ENCODE results near the gene PPA2. TPM values are rescaled to one million over a fixed set of nuclear protein-coding genes. Genes with fewer than 3 reads are reported as not detected.

The PPA2 gene
- total RNA-seq, result 10 to 100 TPM; 41.6 to 50.6 (median 48.0) TPM
- 102 TPM for total RNA-seq (2013)

- DNase-seq, result peak; percentile 83 to 94
- H3K9me3 ChIP-seq (ENCODE audit: control insufficient read depth, insufficient read depth, low read length), result no peaks in the 10 kb centered on the region
- intact Hi-C loops (cut with micrococcal nuclease), result loop anchor here (5.0 to 10.0 kb wide), 6 partner anchors 199 to 1406 kb away; partner anchors contain the start of gene CXXC4
- Mint-ChIP-seq H3K4me3 (peak within 1 kb of the TSS; percentile 98), H3K9me3 (no peaks in the 10 kb centered on the region), H3K27me3 (ENCODE audit: low read depth in 2 of 2) (no peaks in the 10 kb centered on the region), H3K4me1 (peaks cover 33 to 36% of the 10 kb centered on the region in 2 donors), H3K36me3 (no peaks in the 10 kb centered on the region), H3K27ac (peak within 1 kb of the TSS; percentile 96 to 100)
- peak; percentile 80 to 94 (median 86) for ATAC-seq
- no peak for TF ChIP-seq CTCF (IDR thresholded peaks at IDR 0.05)
- under 1% methylated on average over 69 of the region's 72 CpGs for WGBS (ENCODE audit: insufficient coverage)
- H3K4me3 ChIP-seq (ENCODE audit: low read length), result peak within 1 kb of the TSS; percentile 100
- H3K27me3 ChIP-seq (ENCODE audit: control insufficient read depth, insufficient read depth, low read length), result no peaks in the 10 kb centered on the region
- H3K4me1 ChIP-seq (ENCODE audit: control insufficient read depth, insufficient read depth, low read length), result peaks cover 14% of the 10 kb centered on the region
- peak within 1 kb of the TSS; percentile 100 for H3K27ac ChIP-seq (ENCODE audit: low read length)
- no peaks in the 10 kb centered on the region for H3K36me3 ChIP-seq (ENCODE audit: control insufficient read depth, insufficient read depth, low read length)
Observed at GRCh38 chr4:105473324-105474098, at the start of gene PPA2. TSS of gene PPA2 (minus strand) at chr4:105474062. CDS start at chr4:105474050, 12 bp downstream.

DNA sequence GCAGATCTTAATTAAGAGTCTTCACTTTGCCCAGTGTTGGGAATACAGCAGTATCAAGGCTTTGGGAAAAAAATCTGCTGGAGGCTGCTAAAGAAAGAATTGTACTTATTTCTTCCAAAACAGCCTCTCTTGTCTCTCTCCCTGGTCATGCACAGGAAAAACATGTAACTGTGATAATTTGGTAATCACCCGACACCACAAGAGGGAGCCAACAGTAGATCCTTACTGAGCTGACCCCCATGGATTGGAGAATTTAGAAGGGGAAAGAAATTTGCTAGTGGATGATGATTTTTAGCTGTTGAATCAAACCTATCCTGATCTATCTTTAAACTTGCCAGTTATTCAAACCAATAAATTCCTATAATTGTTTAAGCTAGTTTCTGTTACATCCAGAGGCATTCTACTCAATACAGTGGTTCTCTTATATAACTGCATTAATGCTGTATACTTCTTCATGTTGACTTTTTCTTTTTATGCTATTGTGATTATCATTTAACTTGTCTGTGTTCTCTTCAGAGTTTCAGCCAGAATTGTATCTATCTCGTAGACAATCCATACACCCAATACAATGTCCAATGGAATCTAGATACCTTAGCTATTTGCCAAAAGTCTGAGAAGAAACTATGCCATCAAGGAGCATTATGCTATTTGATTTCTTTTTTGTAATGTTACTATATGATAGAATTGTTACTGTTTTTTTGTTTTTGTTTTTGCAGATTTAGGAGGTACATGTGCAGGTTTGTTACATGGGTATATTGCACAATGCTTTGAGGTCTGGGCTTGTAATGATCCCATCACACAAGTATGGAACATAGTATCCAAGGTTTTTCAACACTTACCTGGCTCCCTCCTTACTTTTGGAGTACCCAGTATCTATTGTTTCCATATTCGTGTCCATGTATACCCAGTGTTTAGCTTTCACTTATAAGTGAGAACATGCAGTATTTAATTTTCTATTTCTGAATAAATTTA is 47.2 kb upstream of the PPA2 start:
- Histone ChIP-seq H3K27ac (ENCODE audit: low read length) (no peak overlapping the region), H3K36me3 (ENCODE audit: control insufficient read depth, insufficient read depth, low read length) (no peaks in the 10 kb centered on the region), H3K9me3 (ENCODE audit: control insufficient read depth, insufficient read depth, low read length) (no peaks in the 10 kb centered on the region), H3K27me3 (ENCODE audit: control insufficient read depth, insufficient read depth, low read length) (peaks cover 2% of the 10 kb centered on the region), H3K4me1 (ENCODE audit: control insufficient read depth, insufficient read depth, low read length) (no peaks in the 10 kb centered on the region), H3K4me3 (ENCODE audit: low read length) (no peak overlapping the region)
- H3K4me1 Mint-ChIP-seq, result no peaks in the 10 kb centered on the region
- peaks cover 3 to 23% of the 10 kb centered on the region in 2 donors for H3K27me3 Mint-ChIP-seq (ENCODE audit: low read depth in 2 of 2)
- DNase-seq (peak in 1 of 2 donors; percentile 35), ATAC-seq (no peak)
- intact Hi-C loops (cut with micrococcal nuclease), result no loop called here
- no peaks in the 10 kb centered on the region for H3K36me3 Mint-ChIP-seq
- peaks cover 0 to 2% of the 10 kb centered on the region in 2 donors for H3K9me3 Mint-ChIP-seq
- WGBS (ENCODE audit: insufficient coverage), result 13% methylated on average over 1 of the region's 3 CpGs
- no peak overlapping the region for H3K4me3 Mint-ChIP-seq
- H3K27ac Mint-ChIP-seq, result no peak overlapping the region
- TF ChIP-seq CTCF (IDR thresholded peaks at IDR 0.05), result no peak

DNA sequence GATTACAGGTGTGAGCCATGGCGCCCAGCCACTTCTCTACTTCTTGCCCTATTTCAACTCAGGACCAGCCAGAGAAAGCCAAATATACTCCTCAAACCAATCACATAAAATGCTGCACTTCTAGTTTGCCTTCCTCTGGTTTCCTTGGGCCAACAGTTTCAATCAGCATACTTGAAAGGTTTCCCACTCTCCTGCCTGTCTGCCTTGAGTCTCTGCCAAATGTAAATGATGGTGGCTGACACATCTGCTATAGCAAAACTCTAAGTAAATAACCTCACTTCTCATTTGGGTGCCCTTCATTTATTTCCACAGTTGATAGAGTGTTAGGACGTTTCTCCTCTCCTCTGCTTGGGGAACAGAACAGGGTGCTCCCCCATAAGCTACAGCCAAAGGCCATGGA is 36.4 kb upstream of the PPA2 start:
- Histone ChIP-seq H3K27me3 (ENCODE audit: control insufficient read depth, insufficient read depth, low read length) (no peaks in the 10 kb centered on the region), H3K27ac (ENCODE audit: low read length) (no peak overlapping the region), H3K36me3 (ENCODE audit: control insufficient read depth, insufficient read depth, low read length) (no peaks in the 10 kb centered on the region), H3K4me3 (ENCODE audit: low read length) (no peak overlapping the region), H3K9me3 (ENCODE audit: control insufficient read depth, insufficient read depth, low read length) (no peaks in the 10 kb centered on the region), H3K4me1 (ENCODE audit: control insufficient read depth, insufficient read depth, low read length) (no peaks in the 10 kb centered on the region)
- Mint-ChIP-seq H3K27ac (no peak overlapping the region), H3K4me1 (no peaks in the 10 kb centered on the region), H3K27me3 (ENCODE audit: low read depth in 2 of 2) (peaks cover 5 to 20% of the 10 kb centered on the region in 2 donors), H3K4me3 (no peak overlapping the region), H3K36me3 (peaks cover 15% of the 10 kb centered on the region), H3K9me3 (peaks cover 0 to 5% of the 10 kb centered on the region in 2 donors)
- ATAC-seq (no peak), DNase-seq (no peak)
- 94% methylated on average over 1 of the region's 2 CpGs for WGBS (ENCODE audit: insufficient coverage)
- TF ChIP-seq CTCF (IDR thresholded peaks at IDR 0.05), result no peak
- intact Hi-C loops (cut with micrococcal nuclease), result no loop called here

Measured in natural killer cell (primary cell).